ENCODE measurements around the gene RPS6KA6.

DNA sequence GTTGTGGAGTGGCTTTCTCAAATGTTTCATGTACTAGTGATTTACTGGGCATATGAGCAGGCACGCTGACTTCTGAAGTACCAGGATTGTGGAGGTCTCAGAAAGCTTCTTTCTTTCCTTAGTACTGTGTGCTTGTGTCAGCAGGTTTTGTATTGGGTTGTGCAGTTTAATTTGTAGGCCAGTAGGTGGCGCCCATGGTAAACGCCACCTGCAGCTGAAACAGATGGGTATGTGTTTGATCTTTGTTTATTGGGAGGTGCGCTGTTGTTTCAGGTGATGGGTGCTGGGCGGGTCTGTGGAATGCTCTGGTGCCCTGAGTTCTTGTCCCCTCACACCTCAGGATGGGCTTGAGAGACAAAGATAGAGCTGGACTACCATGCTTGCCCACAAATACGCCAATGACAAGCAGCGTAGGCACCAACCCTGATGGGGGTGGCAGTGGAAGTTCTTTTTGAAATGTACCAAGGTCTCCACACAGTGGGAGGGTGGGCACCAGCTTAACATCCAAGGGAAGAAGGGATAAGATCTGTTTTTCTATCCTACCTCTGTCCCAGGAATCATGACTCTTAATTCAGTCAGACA lies 141.5 kb downstream of the RPS6KA6 start:
- TF ChIP-seq CTCF (IDR thresholded peaks at IDR 0.05) (peak; percentile 46 to 73 (median 60)), EP300 (IDR thresholded peaks at IDR 0.05; ENCODE audit: low read depth) (no peak), POLR2A (IDR thresholded peaks at IDR 0.05) (no peak)

Data from transverse colon (tissue), 3 donors.